NB4 (cell line): ENCODE data around the gene DGKE.

Experiments used
- DNase-seq: peaks from one replicate; pipeline ENCODE4 v3.0.0; 2010; ENCODE audit warnings: low read depth
- H3K4me3 ChIP-seq: one replicate; pipeline ENCODE4 v1.5.1; 2011; ENCODE audit warnings: mild to moderate bottlenecking, low read depth, low read length, moderate library complexity
- CTCF ChIP-seq: IDR thresholded peaks from one replicate; pipeline ENCODE4 v1.5.1; 2012; ENCODE audit warnings: low read depth, low read length
- MYC ChIP-seq: IDR thresholded peaks from 2 replicates; pipeline ENCODE4 v1.6.1; 2011; ENCODE audit warnings: low read depth, low read length
- POLR2A ChIP-seq: IDR thresholded peaks from 2 replicates; pipeline ENCODE4 v1.6.1; 2011; ENCODE audit warnings: mild to moderate bottlenecking; ENCODE audit not compliant: insufficient read length; ENCODE audit errors: extremely low read depth
- TF ChIP-seq, protein P1 (sequence below): IDR thresholded peaks from 2 replicates; pipeline ENCODE4 v1.6.1; 2011; ENCODE audit warnings: low read depth, low read length

The DGKE gene

DNA sequence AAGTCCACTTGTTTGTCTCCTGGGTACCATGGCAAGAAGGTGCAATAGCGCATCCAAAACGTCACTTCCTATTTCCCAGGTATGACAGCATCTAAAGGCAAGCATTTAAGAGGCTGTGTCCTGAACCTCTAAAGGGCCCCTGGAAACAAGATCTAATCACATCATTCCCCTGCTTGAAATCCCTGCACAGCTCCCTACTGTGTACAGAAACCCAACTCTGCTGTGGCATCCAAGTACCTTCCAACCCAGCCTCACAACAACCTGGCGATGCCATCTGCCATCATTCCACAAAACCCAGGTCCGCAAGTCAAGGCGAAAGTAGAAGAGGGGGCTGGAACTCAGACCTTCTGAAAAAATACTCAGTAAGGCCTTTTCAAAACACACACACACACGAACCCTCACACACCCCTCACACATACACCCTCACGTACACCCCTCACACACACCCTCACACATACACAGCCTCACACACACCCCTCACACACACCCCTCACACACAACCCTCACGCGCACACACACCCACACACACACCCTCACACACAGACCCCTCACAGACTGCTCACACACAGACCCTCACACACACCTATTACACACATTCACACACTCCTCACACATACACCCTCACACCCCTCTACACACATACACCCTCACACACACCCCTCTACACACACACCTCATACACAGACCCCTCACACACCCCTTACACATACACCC is 24.7 kb upstream of the DGKE start:
- no peak for DNase-seq
- no peak overlapping the region for H3K4me3 ChIP-seq
- TF ChIP-seq, protein P1, sequence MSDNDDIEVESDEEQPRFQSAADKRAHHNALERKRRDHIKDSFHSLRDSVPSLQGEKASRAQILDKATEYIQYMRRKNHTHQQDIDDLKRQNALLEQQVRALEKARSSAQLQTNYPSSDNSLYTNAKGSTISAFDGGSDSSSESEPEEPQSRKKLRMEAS: no peak
- no peak for TF ChIP-seq POLR2A
- TF ChIP-seq CTCF: no peak
- TF ChIP-seq MYC: no peak

- TF ChIP-seq MYC (no peak), CTCF (no peak), POLR2A (no peak)
- TF ChIP-seq, protein P1: no peak
- no peak for DNase-seq
- H3K4me3 ChIP-seq: no peak overlapping the region
Observed at GRCh38 chr17:56809820-56810179, 24.2 kb upstream of the DGKE start.

- DNase-seq: no peak
- no peak overlapping the region for H3K4me3 ChIP-seq
- TF ChIP-seq MYC (no peak), CTCF (no peak), POLR2A (no peak)
- TF ChIP-seq, protein P1: no peak
Observed at GRCh38 chr17:56810343-56810742, 23.6 kb upstream of the DGKE start.

- no peak for TF ChIP-seq MYC
- no peak for TF ChIP-seq CTCF
- DNase-seq: peak; percentile 63
- no peak overlapping the region for H3K4me3 ChIP-seq
Observed at GRCh38 chr17:56810891-56811775, 22.8 kb upstream of the DGKE start.

DNA sequence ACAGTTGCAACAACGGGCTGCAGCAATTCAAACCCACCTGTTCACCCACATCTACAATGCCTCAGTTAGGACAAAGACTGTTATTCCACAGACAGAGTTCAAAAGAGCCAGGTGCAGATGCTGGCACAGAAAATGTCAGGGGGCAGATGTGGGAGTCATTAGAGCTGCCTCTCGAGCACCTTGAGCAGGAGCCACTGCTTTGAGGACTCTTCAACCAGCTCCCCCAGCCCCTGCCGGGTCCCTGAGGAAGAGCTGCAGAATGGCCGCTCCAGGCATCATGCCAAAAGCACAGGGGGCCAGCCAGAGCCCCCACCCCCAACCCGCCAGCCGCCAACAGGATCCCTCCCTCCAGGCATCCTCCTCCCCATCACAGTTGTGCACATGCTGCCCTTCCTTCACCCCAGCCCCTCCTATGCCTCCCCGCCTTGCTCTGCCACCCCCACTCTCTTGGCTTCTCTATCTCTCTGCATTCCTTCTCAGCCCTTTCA is 21.0 kb upstream of the DGKE start:
- H3K4me3 ChIP-seq: no peak overlapping the region
- TF ChIP-seq CTCF (no peak), POLR2A (no peak), MYC (no peak)
- TF ChIP-seq, protein P1: no peak
- no peak for DNase-seq
